ENCODE measurements around the gene P2RX3. TPM values are rescaled to one million over a fixed set of nuclear protein-coding genes. Genes with fewer than 3 reads are reported as not detected.
"Not testable (repeated sequence)": the region's sequence is repeated elsewhere in the genome, so short reads cannot be mapped to it uniquely, and the experiment has no call there.

Gene P2RX3
- total and polyA plus RNA-seq, 10 of the 15 experiments (the other 5 are each of a cell fraction or from before 2014, with no cell fraction given) = 0.05 to 0.12 TPM; not detected in 8

- peak; percentile 52 for FAIRE-seq
Measured at GRCh38 chr11:57336111-57336666, 2.0 kb upstream of the P2RX3 start.

GRCh38 chr11:57336856-57337255 lies 1.3 kb upstream of the P2RX3 start:
- RAD21 ChIA-PET (ENCODE audit: unreplicated experiment); DNase-seq (ENCODE audit: low read depth, low spot score); H3K27me3 ChIP-seq (replicated peaks in 1 of 2; ENCODE audit: control insufficient read depth in 2 of 2, insufficient read depth in 2 of 2, low read length in 1 of 2); H3K27ac ChIP-seq (ENCODE audit: control insufficient read depth, insufficient read depth); H3K4me2 ChIP-seq (ENCODE audit: control insufficient read depth, insufficient read depth); H3K9ac ChIP-seq (ENCODE audit: control insufficient read depth, insufficient read depth, low read length); H3K4me3 ChIP-seq; ATAC-seq; FAIRE-seq; H4K20me1 ChIP-seq (ENCODE audit: control insufficient read depth, insufficient read depth); BruUV-seq (replicated peaks); H3K9me3 ChIP-seq (replicated peaks; ENCODE audit: control insufficient read depth, insufficient read depth, low read length); H2AFZ ChIP-seq (ENCODE audit: control insufficient read depth, low read depth, low read length); intact Hi-C loops (cut with micrococcal nuclease; ENCODE audit: unreplicated experiment): not testable (repeated sequence)
- H3K4me1 ChIP-seq (ENCODE audit: control insufficient read depth, insufficient read depth, low read length) = peaks cover 10% of the 10 kb centered on the region
- in situ Hi-C loops (cut with MboI) = loop anchor here (25.0 kb wide), 2 partner anchors 1175 to 1250 kb away; partner anchors contain the start of genes LPXN, OR5B21 and ZFP91
- ChIA-PET CTCF (interaction anchor here (1.0 to 2.8 kb wide), 3 partner anchors 10 to 157 kb away, joined by 4 to 15 read pairs (median 5); partner anchors contain the start of gene TNKS1BP1), POLR2A (interaction anchor here (0.6 to 4.5 kb wide), 2 partner anchors 11 to 211 kb away, joined by 3 to 35 read pairs; partner anchors contain the start of gene TNKS1BP1), SMC1A (ENCODE audit: uncharacterized antibody, unreplicated experiment) (interaction anchor here (1.0 to 4.2 kb wide), 2 partner anchors 9 to 11 kb away, joined by 3 to 20 read pairs; partner anchors contain the start of gene TNKS1BP1)
- H3K36me3 ChIP-seq (ENCODE audit: control insufficient read depth in 2 of 2, insufficient read depth in 2 of 2, low read length in 1 of 2) = peaks cover 8 to 15% of the 10 kb centered on the region in 2 experiments
- peaks cover 29% of the 10 kb centered on the region for H3K79me2 ChIP-seq (ENCODE audit: control insufficient read depth, insufficient read depth, low read length)
- 95% methylated on average over 6 of the region's 6 CpGs for WGBS (ENCODE audit: insufficient coverage, insufficient replicate concordance, low lambda C conversion rate, missing lambda C conversion rate)

More at GRCh38 chr11:57336111-57336666, 2.0 kb upstream of the P2RX3 start:
- H3K27me3 ChIP-seq (replicated peaks in 1 of 2; ENCODE audit: control insufficient read depth in 2 of 2, insufficient read depth in 2 of 2, low read length in 1 of 2) = no peaks in the 10 kb centered on the region; a peak in 1 of 4 replicates
- no peaks in the 10 kb centered on the region for H4K20me1 ChIP-seq (ENCODE audit: control insufficient read depth, insufficient read depth)
- TF ChIP-seq SMAD1 (IDR thresholded peaks at IDR 0.05; ENCODE audit: low read depth, partially characterized antibody) = peak; percentile 51
- no peak for TF ChIP-seq SMARCA5 (IDR thresholded peaks at IDR 0.05)
- DNase-seq (ENCODE audit: low read depth, low spot score) (no peak), ATAC-seq (peak; percentile 1; the same call in 2 of the 3 replicates)
- no peaks in the 10 kb centered on the region for H3K9me3 ChIP-seq (replicated peaks; ENCODE audit: control insufficient read depth, insufficient read depth, low read length)
- peak overlapping the region; percentile 90 for H3K9ac ChIP-seq (ENCODE audit: control insufficient read depth, insufficient read depth, low read length)
- ChIA-PET SMC1A (ENCODE audit: uncharacterized antibody, unreplicated experiment) (interaction anchor here (1.0 to 4.2 kb wide), 2 partner anchors 10 kb away, joined by 3 to 20 read pairs; partner anchors contain the start of gene TNKS1BP1), CTCF (interaction anchor here (1.0 to 3.2 kb wide), 4 partner anchors 11 to 122 kb away, joined by 3 to 15 read pairs (median 9); partner anchors contain the start of gene TNKS1BP1), RAD21 (ENCODE audit: unreplicated experiment) (interaction anchor here (2.9 kb wide), 1 partner anchor 11 kb away, joined by 14 read pairs; the partner anchor contains the start of gene TNKS1BP1), POLR2A (interaction anchor here (4.5 kb wide), 1 partner anchor 11 kb away, joined by 35 read pairs; the partner anchor contains the start of gene TNKS1BP1)
- H3K4me1 ChIP-seq (ENCODE audit: control insufficient read depth, insufficient read depth, low read length) = peaks cover 10% of the 10 kb centered on the region
- WGBS (ENCODE audit: insufficient coverage, insufficient replicate concordance, low lambda C conversion rate, missing lambda C conversion rate) = 24% methylated on average over 12 of the region's 12 CpGs
- H3K27ac ChIP-seq (ENCODE audit: control insufficient read depth, insufficient read depth) = peak overlapping the region; percentile 81
- peaks cover 12 to 18% of the 10 kb centered on the region in 2 experiments for H3K36me3 ChIP-seq (ENCODE audit: control insufficient read depth in 2 of 2, insufficient read depth in 2 of 2, low read length in 1 of 2)
- peaks cover 29% of the 10 kb centered on the region for H3K79me2 ChIP-seq (ENCODE audit: control insufficient read depth, insufficient read depth, low read length)
- BruUV-seq (replicated peaks) = TSS peak; percentile 96
- H3K4me2 ChIP-seq (ENCODE audit: control insufficient read depth, insufficient read depth) = peak overlapping the region; percentile 90
- in situ Hi-C loops (cut with MboI) (loop anchor here (25.0 kb wide), 2 partner anchors 1176 to 1251 kb away; partner anchors contain the start of genes LPXN, OR5B21 and ZFP91), intact Hi-C loops (cut with micrococcal nuclease; ENCODE audit: unreplicated experiment) (no loop called here)
- H2AFZ ChIP-seq (ENCODE audit: control insufficient read depth, low read depth, low read length) = peak overlapping the region; percentile 97
- peak overlapping the region; percentile 55 for H3K4me3 ChIP-seq
